H9 (cell line): ENCODE results near the gene GAPDH. TPM values are rescaled to one million over a fixed set of nuclear protein-coding genes. Genes with fewer than 3 reads are reported as not detected.

Experiments
- DNase-seq: peaks from one replicate; pipeline ENCODE4 v3.0.0-alpha.2; 2017
- H2AFZ ChIP-seq: one replicate; pipeline ENCODE4 v1.6.1; 2013; ENCODE audit warnings: mild to moderate bottlenecking, low read length, control low read depth, moderate library complexity
- H2AK5ac ChIP-seq: 2 replicates; pipeline ENCODE4 v1.6.1; 2013; ENCODE audit warnings: low read length, control low read depth, mixed read lengths; ENCODE audit not compliant: insufficient read length
- H2BK120ac ChIP-seq: one replicate; pipeline ENCODE4 v1.6.1; 2013; ENCODE audit warnings: low read depth, mild to moderate bottlenecking, low read length, control low read depth, inconsistent platforms; ENCODE audit not compliant: poor library complexity, severe bottlenecking
- H2BK12ac ChIP-seq: 2 replicates; pipeline ENCODE4 v1.6.1; 2013; ENCODE audit warnings: low read length, control low read depth, mixed read lengths, low read depth; ENCODE audit not compliant: insufficient read length
- H2BK15ac ChIP-seq: 2 replicates; pipeline ENCODE4 v1.6.1; 2013; ENCODE audit warnings: low read depth, low read length, control low read depth
- H2BK20ac ChIP-seq: one replicate; pipeline ENCODE4 v1.6.1; 2013; ENCODE audit warnings: low read depth, mild to moderate bottlenecking, low read length, control low read depth, inconsistent platforms; ENCODE audit not compliant: poor library complexity, severe bottlenecking
- H2BK5ac ChIP-seq: 2 replicates; pipeline ENCODE4 v1.6.1; 2013; ENCODE audit warnings: low read length, control low read depth, mixed read lengths; ENCODE audit not compliant: insufficient read length
- H3K14ac ChIP-seq: 2 replicates; pipeline ENCODE4 v1.6.1; 2013; ENCODE audit warnings: low read length, control low read depth; ENCODE audit not compliant: insufficient read depth
- H3K18ac ChIP-seq: 2 replicates; pipeline ENCODE4 v1.6.1; 2013; ENCODE audit warnings: low read depth, mild to moderate bottlenecking, mixed read lengths, low read length, control low read depth; ENCODE audit not compliant: insufficient read length
- H3K23ac ChIP-seq: 2 replicates; pipeline ENCODE4 v1.6.1; 2013; ENCODE audit warnings: low read length, control low read depth, mixed read lengths, low read depth; ENCODE audit not compliant: insufficient read length
- H3K23me2 ChIP-seq: 2 replicates; pipeline ENCODE4 v1.6.1; 2013; ENCODE audit warnings: low read depth, mild to moderate bottlenecking, mixed read lengths, low read length, control low read depth; ENCODE audit not compliant: insufficient read length, poor library complexity, severe bottlenecking
- H3K27ac ChIP-seq: 2 replicates; pipeline ENCODE4 v1.5.1; 2013; ENCODE audit warnings: low read length, control low read depth, mixed read lengths, low read depth; ENCODE audit not compliant: insufficient read length
- H3K27me3 ChIP-seq: 2 replicates; pipeline ENCODE4 v1.6.1; 2013; ENCODE audit warnings: low read length, control low read depth, inconsistent platforms; ENCODE audit not compliant: insufficient read depth
- H3K4ac ChIP-seq: 2 replicates; pipeline ENCODE4 v1.6.1; 2013; ENCODE audit warnings: low read depth, mild to moderate bottlenecking, control low read depth, inconsistent platforms, low read length, moderate library complexity
- H3K4me1 ChIP-seq: 2 replicates; pipeline ENCODE4 v1.6.1; 2013; ENCODE audit warnings: low read length, control low read depth, inconsistent platforms; ENCODE audit not compliant: insufficient read depth
- H3K4me2 ChIP-seq: 2 replicates; pipeline ENCODE4 v1.6.1; 2013; ENCODE audit warnings: low read length, control low read depth, mixed read lengths; ENCODE audit not compliant: insufficient read length, insufficient read depth
- H3K56ac ChIP-seq: 2 replicates; pipeline ENCODE4 v1.6.1; 2013; ENCODE audit warnings: low read depth, mild to moderate bottlenecking, mixed read lengths, low read length, control low read depth; ENCODE audit not compliant: insufficient read length
- H3K79me1 ChIP-seq: 2 replicates; pipeline ENCODE4 v1.6.1; 2013; ENCODE audit warnings: low read depth, mild to moderate bottlenecking, moderate library complexity, low read length, control low read depth, inconsistent platforms; ENCODE audit not compliant: insufficient read depth, poor library complexity, severe bottlenecking
- H3K79me2 ChIP-seq: 2 replicates; pipeline ENCODE4 v1.6.1; 2013; ENCODE audit warnings: low read length, control low read depth, inconsistent platforms; ENCODE audit not compliant: insufficient read depth
- H3K9ac ChIP-seq: 2 replicates; pipeline ENCODE4 v1.6.1; 2013; ENCODE audit warnings: low read length, control low read depth, mixed read lengths; ENCODE audit not compliant: insufficient read length; ENCODE audit errors: extremely low read depth
- H3K9me3 ChIP-seq: one replicate; pipeline ENCODE4 v1.6.1; 2013; ENCODE audit warnings: low read depth, low read length, inconsistent platforms; ENCODE audit not compliant: control insufficient read depth
- H3T11ph ChIP-seq: one replicate; pipeline ENCODE4 v1.6.1; 2013; ENCODE audit warnings: mild to moderate bottlenecking, low read length, control low read depth, inconsistent platforms
- H4K20me1 ChIP-seq: one replicate; pipeline ENCODE4 v1.6.1; 2013; ENCODE audit not compliant: control insufficient read depth, insufficient read length, insufficient read depth
- H4K5ac ChIP-seq: 2 replicates; pipeline ENCODE4 v1.6.1; 2013; ENCODE audit warnings: low read depth, mild to moderate bottlenecking, mixed read lengths, low read length, control low read depth; ENCODE audit not compliant: insufficient read length
- H4K8ac ChIP-seq: replicated peaks from 2 replicates; pipeline ENCODE4 v1.6.1; 2013; ENCODE audit warnings: low read length, control low read depth, mixed read lengths, low read depth; ENCODE audit not compliant: insufficient read length
- H4K91ac ChIP-seq: 2 replicates; pipeline ENCODE4 v1.6.1; 2013; ENCODE audit warnings: low read depth, mild to moderate bottlenecking, moderate library complexity, mixed read lengths, low read length, control low read depth; ENCODE audit not compliant: insufficient read length
- H3K27ac Mint-ChIP-seq, 3 experiments: 2 replicates in 2 of 3; 3 replicates in 1 of 3; pipeline ENCODE4 v1.8.0; 2020 to 2021; ENCODE audit warnings: mixed read lengths in 3 of 3, mild to moderate bottlenecking in 1 of 3, moderate library complexity in 1 of 3
- H3K27me3 Mint-ChIP-seq: 2 replicates; pipeline ENCODE4 v1.8.0; 2021; ENCODE audit warnings: low read depth, mild to moderate bottlenecking, moderate library complexity, mixed read lengths
- H3K36me3 Mint-ChIP-seq, 3 experiments: 2 replicates in 2 of 3; 3 replicates in 1 of 3; pipeline ENCODE4 v1.8.0; 2020 to 2021; ENCODE audit warnings: low read depth in 3 of 3, mixed read lengths in 3 of 3; ENCODE audit not compliant: insufficient read depth in 1 of 3
- H3K4me1 Mint-ChIP-seq, 2 experiments: 2 replicates each; pipeline ENCODE4 v1.8.0; 2020; ENCODE audit warnings: mixed read lengths in 2 of 2
- H3K4me3 Mint-ChIP-seq, 2 experiments: 2 replicates in 1 of 2; 3 replicates in 1 of 2; pipeline ENCODE4 v1.8.0; 2020 to 2021; ENCODE audit warnings: mild to moderate bottlenecking in 2 of 2, mixed read lengths in 2 of 2, moderate library complexity in 1 of 2
- H3K9me3 Mint-ChIP-seq, 2 experiments: 2 replicates in 1 of 2; 3 replicates in 1 of 2; pipeline ENCODE4 v1.8.0; 2020; ENCODE audit warnings: mild to moderate bottlenecking in 2 of 2, mixed read lengths in 2 of 2, moderate library complexity in 1 of 2
- CTCF ChIP-seq: fragments of 200-600 bp; sonication (generic); conservative IDR thresholded peaks from 3 replicates; pipeline ENCODE4 v1.8.0; 2021; ENCODE audit warnings: antibody characterized with exemption, mild to moderate bottlenecking
- WGBS: extraction: QIAGEN DNeasy Blood & Tissue Kit; methylation state at CpG from one replicate; pipeline ENCODE4 v1.1.7; 2013; ENCODE audit warnings: missing lambda C conversion rate, low lambda C conversion rate, mixed read lengths; ENCODE audit not compliant: insufficient read length; ENCODE audit errors: extremely low coverage; 5-methylcytosine and 5-hydroxymethylcytosine counted together
- total RNA-seq: library from RNA; stranded (reverse); gene quantifications from 2 replicates; pipeline ENCODE4 v1.2.1, GENCODE V29; 2021

GAPDH gene
- total RNA-seq, 1 experiment from 2014 or later = 4,581 TPM

- H3T11ph ChIP-seq = no peak overlapping the region
- H2BK5ac ChIP-seq = no peak overlapping the region
- Mint-ChIP-seq H3K9me3 (no peaks in the 10 kb centered on the region; a peak in 1 of 5 replicates), H3K27me3 (no peaks in the 10 kb centered on the region), H3K27ac (no peak overlapping the region), H3K4me3 (no peak overlapping the region), H3K4me1 (peaks cover 21 to 31% of the 10 kb centered on the region in 2 experiments), H3K36me3 (peaks cover 29 to 57% (median 41%) of the 10 kb centered on the region in 3 experiments)
- H3K14ac ChIP-seq = no peak overlapping the region
- H2BK15ac ChIP-seq = no peak overlapping the region
- no peak overlapping the region for H3K27ac ChIP-seq
- no peak overlapping the region for H4K5ac ChIP-seq
- H3K9me3 ChIP-seq = no peaks in the 10 kb centered on the region
- H3K4me2 ChIP-seq = no peak overlapping the region
- H3K79me1 ChIP-seq = no peaks in the 10 kb centered on the region
- H3K18ac ChIP-seq = no peak overlapping the region
- no peak overlapping the region for H2BK20ac ChIP-seq
- H3K27me3 ChIP-seq = no peaks in the 10 kb centered on the region
- no peak overlapping the region for H2AFZ ChIP-seq
- no peak overlapping the region for H3K9ac ChIP-seq
- no peak overlapping the region for H3K56ac ChIP-seq
- no peaks in the 10 kb centered on the region for H4K20me1 ChIP-seq
- H4K8ac ChIP-seq = no peak overlapping the region
- no CpG with 5 or more reads among the region's 18 CpGs for WGBS
- peaks cover 7% of the 10 kb centered on the region; the same call in 1 of the 2 replicates for H3K79me2 ChIP-seq
- no peak overlapping the region for H4K91ac ChIP-seq
- no peak for TF ChIP-seq CTCF
- H2AK5ac ChIP-seq = no peak overlapping the region
- H3K23ac ChIP-seq = no peak overlapping the region
- H2BK120ac ChIP-seq = no peak overlapping the region
- H3K23me2 ChIP-seq = peaks cover 5% of the 10 kb centered on the region
- H3K4ac ChIP-seq = no peak overlapping the region
- no peak overlapping the region for H2BK12ac ChIP-seq
- peaks cover 2% of the 10 kb centered on the region; the same call in 1 of the 2 replicates for H3K4me1 ChIP-seq
- no peak for DNase-seq
Observed at GRCh38 chr12:6549684-6550151, 15.4 kb downstream of the GAPDH start.
